Measurements from ENCODE around the gene TFEB. TPM values are rescaled to one million over a fixed set of nuclear protein-coding genes. Genes with fewer than 3 reads are reported as not detected.
A peak's percentile ranks its signal among the peaks of the same experiment; 100 is the strongest.

The TFEB gene
- polyA plus RNA-seq (ENCODE audit: insufficient read length in 3 of 3) = 1 to 10 TPM; 7.9 to 9.9 (median 9.4) TPM
- long read RNA-seq, donor 1 = 0 reads
- long read RNA-seq, donor 2, partial matches to known transcripts = 0 of 5 reads
- long read RNA-seq, donor 2, other reads (novel, unspliced or antisense) = 0 of 5 reads
- long read RNA-seq, donor 3, partial matches to known transcripts = 0 of 2 reads
- long read RNA-seq, donor 3, other reads (novel, unspliced or antisense) = 0 of 2 reads
- long read RNA-seq, donor 4, partial matches to known transcripts = 0 of 4 reads
- long read RNA-seq, donor 4, other reads (novel, unspliced or antisense) = 0 of 4 reads
- long read RNA-seq, donor 5 = 0 reads
- long read RNA-seq, donor 6, partial matches to known transcripts = 0 of 1 reads
- long read RNA-seq, donor 6, other reads (novel, unspliced or antisense) = 0 of 1 reads
- long read RNA-seq, donor 7, partial matches to known transcripts = 0 of 2 reads
- long read RNA-seq, donor 7, other reads (novel, unspliced or antisense) = 0 of 2 reads
- long read RNA-seq, donor 8 = 0 reads
- long read RNA-seq, donor 9, transcript TFEB-204 (9 exons, 2,331 nt) = major isoform, 5 of 6 reads
- long read RNA-seq, donor 9, partial matches to known transcripts = 0 of 6 reads
- long read RNA-seq, donor 9, other reads (novel, unspliced or antisense) = 0 of 6 reads
- long read RNA-seq, donor 10, partial matches to known transcripts = 0 of 1 reads
- long read RNA-seq, donor 10, other reads (novel, unspliced or antisense) = 0 of 1 reads
- long read RNA-seq, donor 11, partial matches to known transcripts = 0 of 3 reads
- long read RNA-seq, donor 11, other reads (novel, unspliced or antisense) = 0 of 3 reads
- long read RNA-seq, donor 12, partial matches to known transcripts = 0 of 2 reads
- long read RNA-seq, donor 12, other reads (novel, unspliced or antisense) = 0 of 2 reads
- long read RNA-seq, donor 13, partial matches to known transcripts = 183 of 261 reads
- long read RNA-seq, donor 13, other reads (novel, unspliced or antisense) = 77 of 261 reads
- long read RNA-seq, donor 14, transcript TFEB-204 (9 exons, 2,331 nt) = major isoform, 6 of 8 reads
- long read RNA-seq, donor 14, partial matches to known transcripts = 0 of 8 reads
- long read RNA-seq, donor 14, other reads (novel, unspliced or antisense) = 0 of 8 reads
- long read RNA-seq, donor 15, transcript TFEB-204 (9 exons, 2,331 nt) = major isoform, 6 of 8 reads
- long read RNA-seq, donor 15, partial matches to known transcripts = 0 of 8 reads
- long read RNA-seq, donor 15, other reads (novel, unspliced or antisense) = 0 of 8 reads
- long read RNA-seq, donor 16, transcript TFEB-204 (9 exons, 2,331 nt) = major isoform, 5 of 5 reads
- long read RNA-seq, donor 16, partial matches to known transcripts = 0 of 5 reads
- long read RNA-seq, donor 16, other reads (novel, unspliced or antisense) = 0 of 5 reads

DNA sequence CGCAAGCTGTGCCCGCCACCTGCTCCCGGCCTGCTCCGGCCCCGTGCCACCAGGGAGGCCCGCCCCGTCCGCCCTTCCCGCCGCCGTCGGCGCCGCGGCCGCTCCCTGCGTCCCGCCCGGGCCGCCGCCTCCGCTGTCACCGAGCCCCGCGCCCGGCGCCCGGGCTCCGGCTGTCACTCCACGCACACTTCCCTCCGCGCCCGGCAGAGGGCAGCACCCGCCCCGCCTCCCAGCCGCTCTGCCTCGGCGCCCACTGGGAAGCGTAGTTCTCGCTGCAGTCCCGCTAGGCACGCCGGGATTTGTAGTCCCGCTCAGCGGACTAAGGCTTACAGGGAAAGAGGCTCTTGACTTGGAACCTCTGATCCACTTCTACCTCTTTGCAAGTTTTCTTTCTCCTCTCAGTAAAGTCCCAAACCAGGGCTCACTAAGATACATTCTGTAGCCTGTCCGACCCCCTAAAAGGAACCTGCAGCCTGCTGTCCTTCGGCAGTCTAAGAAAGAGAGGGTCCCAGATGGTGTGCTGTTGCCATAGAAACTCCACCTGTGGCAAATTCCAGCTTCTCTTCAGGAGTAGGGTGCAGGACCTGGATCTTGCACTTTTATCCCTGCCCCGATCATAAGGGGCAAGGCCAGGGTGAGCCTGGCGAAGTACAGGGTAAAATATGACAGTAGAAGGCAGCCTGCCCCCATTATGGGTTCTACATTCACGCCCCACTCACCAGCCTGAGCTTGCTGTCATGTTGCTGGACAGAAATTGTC lies at the start of gene TFEB:
Gene TFEB (minus strand): TSS at position 182 of the 759 bp plus-strand sequence. CDS start 44,395 bp downstream, outside the sequence.
- peak; percentile 91 for DNase-seq

DNA sequence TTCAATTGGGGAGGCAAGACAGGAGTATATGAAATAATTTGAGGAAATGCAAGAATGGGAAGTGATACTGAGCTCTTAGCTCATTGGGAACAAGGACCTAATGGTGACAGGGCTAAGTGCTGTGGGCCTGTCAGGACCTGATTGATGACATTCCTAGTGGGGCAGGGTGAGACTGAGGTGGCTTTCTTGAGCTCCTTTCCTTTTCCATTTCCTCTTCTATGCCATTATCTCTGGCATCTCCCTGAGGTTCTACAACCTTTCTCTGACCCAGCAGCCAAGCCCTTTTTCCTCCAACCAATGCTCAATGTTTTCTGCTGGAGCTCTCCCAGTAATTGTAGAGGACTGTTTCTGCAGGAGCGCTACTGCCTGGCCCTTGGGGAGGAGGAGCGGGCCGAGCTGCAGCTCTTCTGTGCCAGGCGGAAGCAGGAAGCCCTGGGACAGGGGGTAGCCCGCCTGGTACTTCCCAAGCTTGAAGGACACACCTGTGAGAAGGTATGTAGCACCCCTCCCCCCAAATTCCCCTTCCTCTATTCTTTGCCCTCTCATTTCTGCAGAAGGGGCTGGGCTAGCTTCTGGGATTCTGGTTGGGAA lies 49.3 kb upstream of the TFEB start:
- no peak for DNase-seq

GRCh38 chr6:41783106-41783780 lies 47.8 kb upstream of the TFEB start:
- no peak for DNase-seq

DNA sequence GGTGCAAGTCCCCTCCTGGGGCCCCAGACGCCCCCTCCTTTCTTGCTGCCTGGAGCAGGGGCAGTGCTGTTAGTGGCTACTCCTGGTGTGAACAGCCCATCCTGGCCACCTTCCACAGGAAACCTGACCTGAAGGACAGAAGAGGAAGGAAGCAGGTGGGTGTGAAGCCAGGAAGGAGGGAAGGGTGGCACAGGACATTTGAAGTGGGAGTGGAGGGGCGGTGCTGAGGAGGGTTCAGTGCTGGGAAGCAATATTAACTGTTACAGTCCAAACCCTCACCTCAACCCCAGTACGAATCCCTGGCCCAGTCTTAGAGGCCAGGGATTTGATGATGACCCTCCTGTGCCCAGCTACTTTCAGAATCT lies 45.9 kb upstream of the TFEB start:
- no peak for DNase-seq

- peak; percentile 26 for DNase-seq
These were observed 45.4 kb upstream of the TFEB start, which contains the start of gene PRICKLE4 for GRCh38 chr6:41780551-41781365. TSS of gene PRICKLE4 (plus strand) at chr6:41780782. CDS start at chr6:41783474, 2,692 bp downstream.

DNA sequence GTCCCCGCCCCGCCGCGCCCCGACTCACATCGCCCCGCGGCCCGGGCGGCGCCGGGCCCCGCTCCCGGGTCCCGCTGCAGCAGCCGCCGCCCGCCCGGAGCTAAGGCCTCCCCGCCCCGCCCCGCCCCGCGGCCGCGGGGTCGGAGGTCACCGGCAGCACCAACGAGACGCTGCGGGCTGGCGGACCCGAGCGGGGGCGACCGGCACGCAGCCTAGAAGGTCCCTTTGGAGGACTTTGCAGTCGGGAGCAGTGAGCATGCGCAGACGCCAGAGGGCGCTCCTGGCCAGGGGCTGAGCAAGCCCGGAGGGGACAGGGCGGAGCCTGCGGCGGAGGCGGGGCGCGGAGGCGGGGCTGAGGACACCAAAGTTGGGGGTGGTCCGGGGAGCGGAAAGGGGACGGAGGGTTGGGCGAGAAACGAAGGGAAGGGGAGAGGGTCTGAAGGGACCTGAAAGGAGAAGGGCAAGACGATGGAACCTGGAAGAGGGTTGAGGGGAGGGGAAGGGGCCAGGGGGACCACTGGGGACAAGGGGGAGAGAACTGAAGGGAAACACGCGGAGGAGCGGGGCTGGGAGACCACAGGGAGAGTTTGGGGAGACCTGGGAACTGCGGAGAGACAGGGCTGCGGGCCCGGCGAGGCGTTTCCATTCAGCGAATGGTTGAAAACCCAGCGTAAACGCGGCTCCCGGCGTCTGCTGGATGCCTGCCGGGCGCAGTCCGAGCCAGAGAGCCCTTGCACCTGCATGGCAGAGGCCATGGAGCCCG lies 44.6 kb upstream of the TFEB start, which contains the start of gene FRS3:
Gene FRS3 (minus strand): TSS at position 113 of the 763 bp plus-strand sequence. CDS start 2,913 bp downstream, outside the sequence.
- peak; percentile 94 for DNase-seq

- DNase-seq = no peak
These were observed 43.9 kb upstream of the TFEB start for GRCh38 chr6:41779336-41779735.

DNA sequence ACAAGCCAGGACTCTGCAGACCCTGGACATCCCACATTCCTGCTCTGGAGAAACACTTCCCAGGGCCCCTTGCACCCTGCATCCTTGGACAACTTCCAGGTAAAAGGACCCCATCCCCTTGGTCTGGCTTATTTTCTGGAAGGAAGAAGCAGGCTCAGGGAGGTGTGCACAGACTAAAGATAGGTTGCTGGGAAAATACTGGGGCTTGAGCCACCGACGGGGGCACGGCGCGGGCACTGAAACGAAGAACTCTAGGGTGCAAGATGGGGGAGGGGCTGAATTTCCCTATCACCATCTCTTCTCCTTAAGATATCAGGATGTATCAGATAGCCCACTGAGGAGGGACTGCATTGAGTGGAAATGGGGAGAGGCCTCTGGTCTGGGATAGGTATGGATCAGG lies 43.5 kb upstream of the TFEB start:
- no peak for DNase-seq

GRCh38 chr6:41777551-41778285 lies 42.3 kb upstream of the TFEB start:
- no peak for DNase-seq

DNA sequence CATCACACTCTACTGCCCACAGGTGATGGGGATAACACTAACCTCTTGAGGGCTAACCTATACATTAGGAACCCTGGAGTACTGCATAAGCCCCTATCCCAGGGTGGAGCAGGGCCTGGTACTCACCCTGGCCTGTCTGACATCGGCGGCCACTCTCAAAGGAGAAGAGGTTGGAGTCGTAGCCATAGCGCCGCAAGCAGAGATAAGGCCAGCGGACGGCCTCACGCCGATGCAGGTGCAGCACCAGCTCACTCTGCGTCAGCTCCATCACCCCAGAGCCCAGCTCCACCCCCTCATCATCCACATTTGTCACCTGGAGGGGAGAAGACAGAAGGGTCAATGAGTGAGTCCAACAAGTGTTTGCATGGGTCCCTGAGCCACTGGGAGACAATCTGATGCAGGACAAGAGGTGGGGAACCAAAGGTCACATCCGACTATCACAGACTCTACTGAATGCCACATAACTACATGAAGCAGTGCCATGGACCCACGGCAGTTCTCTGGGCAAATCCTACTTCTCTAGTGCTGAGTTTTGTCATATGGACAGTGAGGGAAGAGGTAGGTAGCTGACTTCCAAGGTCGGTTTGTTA lies 40.0 kb upstream of the TFEB start:
- DNase-seq = no peak

GRCh38 chr6:41774841-41775240 lies 39.4 kb upstream of the TFEB start:
- DNase-seq = no peak

GRCh38 chr6:41771058-41771983 lies 35.9 kb upstream of the TFEB start:
- DNase-seq = no peak

- no peak for DNase-seq
These were observed 35.1 kb upstream of the TFEB start for GRCh38 chr6:41770381-41771057.

DNA sequence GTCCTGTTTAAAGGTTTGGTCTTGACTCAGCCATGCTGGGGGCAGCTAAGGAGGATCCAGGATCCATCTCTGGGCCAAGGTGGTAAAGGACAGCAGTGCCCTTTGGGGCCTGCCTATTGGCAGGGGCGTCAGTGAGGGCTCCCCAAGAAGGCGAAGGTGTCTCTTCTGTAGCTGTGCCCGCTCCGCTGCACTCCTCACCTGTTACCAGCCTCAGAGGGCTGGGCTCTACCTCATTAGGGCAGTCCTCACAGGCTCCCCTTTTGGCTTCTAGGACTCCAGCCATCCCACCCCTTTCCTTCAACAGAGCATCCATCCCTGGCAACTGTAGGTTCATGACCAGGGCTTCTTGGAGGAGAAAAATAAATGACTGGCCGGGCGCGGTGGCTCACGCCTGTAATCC lies 34.0 kb upstream of the TFEB start:
- no peak for DNase-seq
